ENCODE measurements around the gene GRIK4. TPM values are rescaled to one million over a fixed set of nuclear protein-coding genes. Genes with fewer than 3 reads are reported as not detected.

GRIK4 gene
- total and polyA plus RNA-seq, 9 of the 15 experiments (the other 6 are each of a cell fraction or from before 2014, with no cell fraction given), result not detected

- TF ChIP-seq PPARD (CRISPR knock-in tag; IDR thresholded peaks at IDR 0.05), result no peak
These were observed 87.1 kb downstream of the GRIK4 start (continued) for GRCh38 chr11:120598517-120599257.

GRCh38 chr11:120599816-120600420, 88.4 kb downstream of the GRIK4 start:
- 2% methylated on average over 11 of the region's 11 CpGs for WGBS (ENCODE audit: insufficient coverage, low coverage, missing lambda C conversion rate)

More at GRCh38 chr11:120599816-120600420, 88.4 kb downstream of the GRIK4 start:
- ChIA-PET POLR2A (interaction anchor here (0.9 kb wide), 1 partner anchor 13 kb away, joined by 3 read pairs; no protein-coding TSS in a partner anchor), CTCF (ENCODE audit: low intra/inter-chr PET ratio) (no interaction called here)
- Histone ChIP-seq H2AFZ (ENCODE audit: low read depth, low read length) (no peak overlapping the region), H3K9me3 (replicated peaks; ENCODE audit: control insufficient read depth, insufficient read depth, low read depth, low read length) (no peaks in the 10 kb centered on the region; the same call in 1 of the 2 replicates), H3K4me2 (ENCODE audit: insufficient read depth, low read length) (no peak overlapping the region), H3K4me3 (no peak overlapping the region), H3K27ac (ENCODE audit: extremely low read depth, low read depth, low read length) (no peak overlapping the region), H3K4me1 (replicated peaks in 1 of 2; ENCODE audit: control insufficient read depth in 2 of 2, insufficient read depth in 2 of 2, low read length in 2 of 2) (no peaks in the 10 kb centered on the region; a peak in 2 of 5 replicates), H3K79me2 (ENCODE audit: control insufficient read depth, insufficient read depth, low read length) (no peaks in the 10 kb centered on the region), H3K9ac (ENCODE audit: insufficient read depth in 1 of 2, low read depth in 2 of 2, low read length in 2 of 2) (no peak overlapping the region), H3K36me3 (ENCODE audit: control insufficient read depth, insufficient read depth, low read length) (no peaks in the 10 kb centered on the region), H4K20me1 (replicated peaks; ENCODE audit: control insufficient read depth, insufficient read depth, low read length) (peaks cover 10% of the 10 kb centered on the region; the same call in 1 of the 2 replicates), H3K27me3 (ENCODE audit: control insufficient read depth in 2 of 2, insufficient read depth in 2 of 2, low read length in 2 of 2) (peaks cover 22 to 73% of the 10 kb centered on the region in 2 experiments; a peak in 4 of 5 replicates), H3K9me1 (ENCODE audit: control insufficient read depth, insufficient read depth, low read length) (no peaks in the 10 kb centered on the region)
- ATAC-seq, result no peak
- FAIRE-seq, result no peak
- no peak for DNase-seq (ENCODE audit: extremely low read depth in 1 of 4, low spot score in 3 of 4)
- TF ChIP-seq RBBP5 (IDR thresholded peaks at IDR 0.05; ENCODE audit: borderline replicate concordance, insufficient read depth, low read length, poor library complexity, severe bottlenecking), result no peak
- no peak for TF ChIP-seq ILF3 (IDR thresholded peaks at IDR 0.05; ENCODE audit: borderline replicate concordance)
- TF ChIP-seq IRF2 (CRISPR knock-in tag; IDR thresholded peaks at IDR 0.05), result no peak
- BruUV-seq (replicated peaks), result no TSS peak
- in situ Hi-C loops (cut with MboI) (no loop called here), intact Hi-C loops (cut with micrococcal nuclease) (no loop called here)

All from K562 (cell line).